NK-92 treated with Interleukin-12 subunit alpha and Interleukin-12 subunit beta, amount 100 ng/mL, for 24 hours (cell line): ENCODE results near the gene RRP9.
"Not testable (repeated sequence)": the region's sequence is repeated elsewhere in the genome, so short reads cannot be mapped to it uniquely, and the experiment has no call there.

Source experiments
- DNase-seq: peaks from one replicate; lab custom pipeline; 2025; lab: John Stamatoyannopoulos, UW

RRP9 gene, protein sequence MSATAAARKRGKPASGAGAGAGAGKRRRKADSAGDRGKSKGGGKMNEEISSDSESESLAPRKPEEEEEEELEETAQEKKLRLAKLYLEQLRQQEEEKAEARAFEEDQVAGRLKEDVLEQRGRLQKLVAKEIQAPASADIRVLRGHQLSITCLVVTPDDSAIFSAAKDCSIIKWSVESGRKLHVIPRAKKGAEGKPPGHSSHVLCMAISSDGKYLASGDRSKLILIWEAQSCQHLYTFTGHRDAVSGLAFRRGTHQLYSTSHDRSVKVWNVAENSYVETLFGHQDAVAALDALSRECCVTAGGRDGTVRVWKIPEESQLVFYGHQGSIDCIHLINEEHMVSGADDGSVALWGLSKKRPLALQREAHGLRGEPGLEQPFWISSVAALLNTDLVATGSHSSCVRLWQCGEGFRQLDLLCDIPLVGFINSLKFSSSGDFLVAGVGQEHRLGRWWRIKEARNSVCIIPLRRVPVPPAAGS

DNA sequence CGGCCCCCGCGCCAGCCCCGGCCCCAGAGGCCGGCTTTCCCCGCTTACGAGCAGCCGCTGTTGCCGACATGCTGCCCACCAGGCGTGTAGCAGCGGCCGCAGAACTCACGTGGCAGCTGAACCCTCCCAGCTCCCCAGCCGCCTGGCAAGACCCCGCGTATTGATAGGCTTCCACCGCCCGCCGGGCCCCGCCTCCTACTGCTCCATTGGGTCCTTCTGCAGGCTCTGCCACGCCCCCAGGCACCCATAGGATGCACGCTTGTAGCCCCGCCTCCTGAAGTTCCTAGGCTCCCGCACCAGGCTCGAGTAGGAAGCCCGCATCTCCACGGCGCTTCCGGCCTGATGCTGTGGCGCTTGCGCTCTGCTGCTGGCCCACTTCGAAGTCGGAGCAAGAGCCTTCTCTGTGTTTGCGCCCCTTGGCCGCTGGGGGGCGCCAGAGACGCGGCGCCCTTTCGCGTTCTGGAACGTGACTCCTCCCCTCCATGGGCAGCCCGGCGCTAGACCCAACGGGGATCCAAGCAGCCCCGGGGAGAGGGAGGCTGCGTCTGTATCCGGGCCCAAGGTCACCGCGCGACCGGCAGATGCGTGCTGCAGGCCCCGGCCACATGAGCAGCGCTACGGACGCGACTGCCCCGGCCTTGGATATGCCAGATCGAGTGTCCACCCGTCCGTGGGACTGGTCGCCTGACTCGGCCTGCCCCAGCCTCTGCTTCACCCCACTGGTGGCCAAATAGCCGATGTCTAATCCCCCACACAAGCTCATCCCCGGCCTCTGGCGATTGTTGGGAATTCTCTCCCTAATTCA, at the start of gene RRP9, which contains the start of gene PARP3:
Gene RRP9 (minus strand): TSS at position 107 of the 805 bp plus-strand sequence. CDS start 37 bp downstream, at position 70.
Gene PARP3 (plus strand): TSS at position 566 of the 805 bp plus-strand sequence. CDS start 993 bp downstream, outside the sequence.
- peak; percentile 98 for DNase-seq

DNA sequence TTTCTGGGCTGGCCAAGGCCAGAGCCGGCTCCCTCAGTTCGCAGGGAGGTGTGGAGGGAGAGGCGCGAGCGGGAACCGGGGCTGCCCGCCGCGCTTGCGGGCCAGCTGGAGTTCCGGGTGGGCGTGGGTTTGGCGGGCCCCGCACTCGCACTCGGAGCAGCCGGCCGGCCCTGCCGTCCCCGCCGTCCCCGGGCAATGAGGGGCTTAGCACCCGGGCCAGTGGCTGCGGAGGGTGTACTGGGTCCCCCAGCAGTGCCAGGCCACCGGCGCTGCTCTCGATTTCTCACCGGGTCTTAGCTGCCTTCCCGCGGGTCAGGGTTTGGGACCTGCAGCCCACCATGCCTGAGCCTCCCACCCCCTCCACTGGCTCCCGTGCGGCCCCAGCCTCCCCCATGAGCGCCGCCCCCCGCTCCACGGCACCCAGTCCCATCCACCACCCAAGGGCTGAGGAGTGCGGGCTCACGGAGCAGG, 48.8 kb upstream of the RRP9 start:
- not testable (repeated sequence) for DNase-seq

DNA sequence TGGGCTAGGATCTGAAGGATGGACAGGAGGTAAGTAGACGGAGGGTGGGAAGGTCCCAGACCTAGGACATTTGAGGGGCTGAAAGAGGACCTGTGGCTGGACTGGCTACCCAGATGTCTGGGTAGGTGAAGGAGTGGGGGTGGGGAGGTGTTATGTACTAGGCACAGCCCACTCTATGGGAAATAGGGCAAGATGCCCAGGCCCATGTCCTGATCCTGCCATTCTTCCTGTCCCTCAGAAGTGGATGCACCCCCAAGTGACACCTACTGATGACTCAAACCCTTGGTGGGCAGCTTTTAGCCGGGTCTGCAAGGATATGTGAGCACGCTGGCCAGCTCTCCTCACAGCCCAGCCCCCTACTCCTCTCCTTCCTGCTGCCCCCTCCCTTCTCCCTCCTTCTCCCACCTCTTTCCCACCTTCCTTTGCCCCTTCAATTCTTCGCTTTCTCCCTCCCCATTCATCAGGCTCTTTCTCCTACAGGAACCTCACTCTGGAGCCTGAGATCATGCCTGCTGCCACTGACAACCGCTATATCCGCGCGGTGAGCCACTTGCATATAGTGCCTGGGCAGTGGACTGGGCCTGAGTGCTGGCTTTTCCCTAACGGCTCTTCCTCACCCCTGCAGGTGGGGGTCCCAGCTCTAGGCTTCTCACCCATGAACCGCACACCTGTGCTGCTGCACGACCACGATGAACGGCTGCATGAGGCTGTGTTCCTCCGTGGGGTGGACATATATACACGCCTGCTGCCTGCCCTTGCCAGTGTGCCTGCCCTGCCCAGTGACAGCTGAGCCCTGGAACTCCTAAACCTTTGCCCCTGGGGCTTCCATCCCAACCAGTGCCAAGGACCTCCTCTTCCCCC, 46.8 kb upstream of the RRP9 start:
- DNase-seq = no peak

DNA sequence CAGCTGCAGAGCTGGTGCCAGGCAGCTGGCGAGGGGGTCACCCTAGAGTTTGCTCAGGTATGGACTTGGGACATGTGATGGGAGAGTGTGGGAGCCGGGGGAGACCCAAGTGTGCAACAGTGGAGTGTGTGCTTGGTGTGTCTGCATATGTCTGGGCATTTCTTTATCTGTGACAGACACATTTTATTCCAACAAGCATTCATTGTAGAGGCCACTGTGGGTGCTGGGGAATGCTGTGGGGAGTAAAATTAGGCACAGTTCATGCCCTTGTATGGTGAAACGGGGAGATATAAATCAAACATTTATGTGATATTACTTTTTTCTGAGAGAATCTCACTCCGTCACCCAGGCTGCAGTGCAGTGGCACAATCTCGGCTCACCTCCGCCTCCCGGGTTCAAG, 45.9 kb upstream of the RRP9 start:
- no peak for DNase-seq

DNA sequence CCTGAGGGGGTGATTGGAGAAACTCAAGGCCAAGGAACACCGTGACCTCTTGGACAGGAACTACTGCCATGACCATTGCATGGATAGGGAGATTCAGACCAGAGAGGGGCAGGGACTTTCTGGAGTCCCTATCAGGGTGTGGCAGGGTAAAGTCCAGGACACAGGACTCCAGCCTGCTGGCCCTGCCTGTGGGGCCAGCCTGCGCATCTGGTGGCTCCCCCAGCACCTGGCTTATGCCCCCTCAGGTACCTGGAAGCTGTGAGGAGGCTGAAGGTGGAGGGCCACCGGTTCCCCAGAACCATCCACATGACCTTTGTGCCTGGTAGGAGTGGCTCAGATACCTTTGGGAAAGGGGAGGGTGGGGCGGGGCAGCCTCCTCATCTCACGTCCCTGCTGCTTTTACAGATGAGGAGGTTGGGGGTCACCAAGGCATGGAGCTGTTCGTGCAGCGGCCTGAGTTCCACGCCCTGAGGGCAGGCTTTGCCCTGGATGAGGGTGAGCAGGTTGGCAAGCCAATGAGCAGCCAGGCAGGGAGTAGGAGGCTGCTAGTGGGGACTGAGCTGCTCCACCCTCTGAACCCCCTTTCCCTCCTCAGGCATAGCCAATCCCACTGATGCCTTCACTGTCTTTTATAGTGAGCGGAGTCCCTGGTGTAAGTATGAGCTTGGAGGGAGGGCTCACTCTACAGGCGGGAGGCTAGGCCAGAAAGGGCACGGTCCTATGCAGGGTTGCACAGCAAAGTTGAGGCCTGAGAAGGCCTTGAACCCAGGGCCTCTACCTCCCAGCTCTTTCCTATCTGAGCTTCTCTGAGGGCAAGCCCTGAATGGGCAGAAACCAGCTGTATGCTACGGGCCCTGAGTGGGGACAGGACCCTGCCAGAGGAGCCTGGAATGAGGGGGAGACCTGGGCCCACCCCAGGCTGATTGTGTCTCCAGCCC, 44.6 kb upstream of the RRP9 start:
- no peak for DNase-seq

DNA sequence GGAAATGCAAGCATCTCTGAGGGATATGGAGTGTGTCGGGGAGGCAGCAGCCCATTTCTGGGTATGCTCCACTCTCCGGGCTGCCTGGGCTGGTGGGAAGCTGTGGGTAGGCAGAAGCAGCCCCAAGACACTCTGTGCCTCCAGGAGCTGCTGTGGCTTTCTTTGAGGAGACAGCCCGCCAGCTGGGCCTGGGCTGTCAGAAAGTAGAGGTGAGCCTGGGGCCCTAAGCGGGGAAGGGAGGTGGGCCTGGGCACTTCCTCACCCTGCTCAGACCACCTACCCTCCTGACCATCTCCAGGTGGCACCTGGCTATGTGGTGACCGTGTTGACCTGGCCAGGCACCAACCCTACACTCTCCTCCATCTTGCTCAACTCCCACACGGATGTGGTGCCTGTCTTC, 43.4 kb upstream of the RRP9 start:
- no peak for DNase-seq

DNA sequence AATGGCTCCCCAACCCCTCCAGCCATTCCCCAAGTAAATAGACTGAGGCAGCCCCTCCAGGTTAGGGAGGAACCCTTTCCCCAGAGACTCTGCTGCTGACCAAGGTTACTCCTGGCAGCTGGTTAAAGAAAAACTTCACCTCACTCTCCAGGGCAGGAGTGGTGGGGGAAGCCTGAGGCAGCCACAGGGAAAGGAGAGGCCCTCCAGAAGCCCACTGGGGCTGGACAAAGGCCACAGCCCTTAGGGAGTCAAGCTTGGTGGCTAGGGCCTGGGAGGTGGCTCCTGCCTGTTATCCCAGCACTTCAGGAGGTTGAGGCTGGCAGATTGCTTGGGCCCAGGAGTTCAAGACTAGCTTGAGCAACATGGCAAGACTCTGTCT, 42.6 kb upstream of the RRP9 start:
- no peak for DNase-seq

DNA sequence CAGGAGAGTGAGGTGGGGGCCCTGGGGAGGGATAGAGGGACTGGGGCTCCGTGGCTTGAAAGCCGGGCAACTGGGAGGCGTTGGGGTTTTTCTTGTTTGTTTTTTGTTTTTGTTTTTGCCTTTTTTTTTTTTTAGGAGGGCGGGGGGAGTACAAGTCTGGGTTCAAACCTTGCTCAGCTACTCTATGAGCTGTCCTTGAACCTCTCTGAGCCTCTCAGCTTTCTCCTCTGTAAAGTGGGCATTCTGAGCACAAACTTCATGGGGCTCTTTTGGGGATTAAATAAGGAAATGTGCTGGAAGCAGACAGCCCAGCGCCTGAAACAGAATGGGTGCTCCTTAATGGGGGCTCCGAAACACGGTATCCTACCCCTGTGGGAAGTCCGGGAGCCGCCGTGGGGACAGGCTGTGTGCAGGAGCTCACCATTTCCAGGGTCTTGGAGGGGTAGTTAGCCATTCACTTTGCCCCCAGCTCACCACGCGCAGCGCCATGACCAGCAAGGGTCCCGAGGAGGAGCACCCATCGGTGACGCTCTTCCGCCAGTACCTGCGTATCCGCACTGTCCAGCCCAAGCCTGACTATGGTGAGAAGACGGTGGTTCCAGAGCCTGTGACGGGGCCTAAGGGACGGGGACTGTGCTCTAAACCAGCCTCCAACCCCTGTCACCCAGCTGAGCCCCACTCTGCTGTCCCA, 42.0 kb upstream of the RRP9 start:
- no peak for DNase-seq

DNA sequence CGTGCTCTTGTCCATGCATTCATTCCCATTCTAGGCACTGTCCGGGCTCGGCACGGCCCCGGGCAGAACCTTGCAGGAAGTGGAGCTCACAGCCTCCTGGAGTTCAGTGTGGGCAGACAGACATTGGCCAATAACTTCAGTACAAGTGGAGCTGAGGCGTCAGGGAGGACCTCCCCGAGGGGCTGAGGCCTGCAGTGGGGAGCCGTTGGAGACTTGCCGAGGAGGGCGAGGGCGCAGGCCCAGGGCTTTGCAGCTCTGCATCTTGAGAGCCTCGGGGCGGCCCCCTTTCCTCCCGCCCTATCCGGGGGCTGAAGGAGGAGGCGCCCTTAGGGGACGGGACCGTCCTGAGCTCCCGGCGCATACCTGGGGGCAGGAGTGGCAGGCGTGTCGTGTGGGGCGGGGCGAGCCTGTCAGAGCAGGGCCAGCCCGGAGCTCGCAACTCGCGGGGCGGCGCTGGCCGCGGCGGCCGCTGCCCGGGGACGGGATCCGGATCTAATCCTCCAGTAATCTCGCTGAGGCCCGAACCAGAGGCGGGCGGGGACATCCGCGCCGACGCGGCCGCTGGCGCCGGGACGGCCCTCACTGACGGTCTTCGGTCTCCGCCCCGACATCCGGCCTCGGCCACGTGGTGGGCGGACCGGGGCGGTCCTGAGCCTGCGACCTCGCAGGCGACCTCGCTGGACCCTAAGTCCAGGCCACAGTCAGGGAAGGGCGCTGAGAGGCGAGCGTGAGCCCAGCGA, 41.3 kb upstream of the RRP9 start, which contains the start of gene ACY1:
Gene ACY1 (plus strand): TSS at position 698 of the 740 bp plus-strand sequence. CDS start 530 bp downstream, outside the sequence.
- DNase-seq = peak; percentile 21

DNA sequence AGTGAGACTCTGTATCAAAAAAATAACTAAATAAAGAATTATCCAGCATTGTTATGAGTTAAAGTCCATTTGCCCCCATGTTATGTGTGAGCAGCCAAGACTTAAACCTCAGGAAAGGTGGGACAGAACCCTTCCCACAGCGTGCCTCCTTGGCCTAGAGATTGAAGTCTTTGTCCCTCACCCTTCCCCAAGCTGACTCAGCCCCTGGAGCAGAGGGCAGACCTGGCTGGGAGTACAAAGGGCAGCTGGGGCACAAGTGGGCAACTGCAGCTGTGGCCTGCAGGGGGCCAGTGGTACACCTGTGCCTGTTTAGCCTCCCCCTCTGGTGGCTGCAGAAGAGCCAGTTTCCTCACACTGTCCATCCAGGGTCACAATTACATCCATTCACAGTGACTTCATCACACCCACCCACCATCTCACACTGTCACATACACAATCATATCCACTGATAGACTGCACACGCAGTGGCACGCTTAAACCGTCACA, 40.7 kb upstream of the RRP9 start:
- DNase-seq = no peak

DNA sequence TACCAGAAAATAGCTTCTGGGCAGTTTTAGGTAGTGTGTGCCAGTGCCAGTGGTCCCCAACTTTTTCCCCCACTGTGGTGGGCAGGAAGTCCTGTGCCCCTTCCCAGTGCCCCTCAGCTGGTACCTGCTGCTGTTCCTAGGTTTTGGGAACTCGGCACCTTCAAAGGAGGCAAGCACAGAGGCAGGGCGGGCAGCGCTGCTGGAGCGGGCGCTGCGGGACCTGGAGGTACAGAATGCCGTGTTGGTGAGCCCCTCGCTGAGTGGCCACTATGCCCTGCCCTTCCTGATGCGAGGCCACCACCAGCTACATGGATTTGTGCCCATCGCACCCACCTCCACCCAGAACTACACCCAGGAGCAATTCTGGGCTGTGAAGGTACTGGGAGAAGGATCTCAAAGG, 38.5 kb upstream of the RRP9 start:
- DNase-seq = no peak

DNA sequence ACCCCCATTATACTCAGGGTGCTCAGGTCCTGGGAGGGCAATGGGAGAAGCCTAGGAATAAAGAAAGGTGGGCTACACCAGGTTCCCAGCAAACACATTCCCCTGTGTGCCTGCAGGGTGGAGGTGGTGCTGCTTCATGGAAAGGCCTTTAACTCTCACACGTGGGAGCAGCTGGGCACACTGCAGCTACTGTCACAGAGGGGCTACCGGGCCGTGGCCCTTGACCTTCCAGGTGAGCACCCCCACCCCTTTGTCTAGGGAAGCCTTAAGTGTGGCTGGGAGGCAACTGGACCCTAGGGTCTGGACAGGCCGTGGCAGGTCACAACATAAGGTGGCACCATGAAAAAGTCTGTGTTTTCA, 36.4 kb upstream of the RRP9 start:
- no peak for DNase-seq

DNA sequence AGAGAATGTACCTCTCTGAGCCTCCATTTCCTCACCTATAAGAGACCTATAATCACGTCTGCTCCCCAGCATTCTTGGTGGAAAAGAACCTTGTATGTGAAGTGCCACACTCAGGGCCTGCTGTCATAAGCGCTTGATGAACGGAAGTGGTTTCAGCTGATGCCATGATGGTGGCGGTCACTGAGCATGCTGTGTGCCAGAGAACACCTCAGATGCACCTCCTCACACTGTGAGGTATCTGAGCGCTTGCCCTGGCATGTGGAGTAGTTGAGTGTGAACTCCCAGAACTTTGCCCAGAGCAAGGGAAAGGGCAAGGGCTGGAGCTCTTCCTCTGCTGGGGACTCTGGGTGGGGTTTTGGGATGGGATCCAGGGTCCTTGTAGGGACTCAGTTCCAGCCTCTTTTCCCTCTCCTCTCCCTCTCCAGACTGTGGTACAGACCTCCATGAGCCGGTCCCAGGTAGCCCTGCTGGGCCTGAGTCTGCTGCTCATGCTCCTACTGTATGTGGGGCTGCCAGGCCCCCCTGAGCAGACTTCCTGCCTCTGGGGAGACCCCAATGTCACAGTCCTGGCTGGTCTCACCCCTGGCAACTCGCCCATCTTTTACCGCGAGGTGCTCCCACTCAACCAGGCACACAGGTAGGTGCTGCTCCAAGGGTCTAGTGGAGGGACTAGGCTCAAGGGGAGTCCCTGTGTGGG, 35.9 kb upstream of the RRP9 start:
- DNase-seq = no peak

DNA sequence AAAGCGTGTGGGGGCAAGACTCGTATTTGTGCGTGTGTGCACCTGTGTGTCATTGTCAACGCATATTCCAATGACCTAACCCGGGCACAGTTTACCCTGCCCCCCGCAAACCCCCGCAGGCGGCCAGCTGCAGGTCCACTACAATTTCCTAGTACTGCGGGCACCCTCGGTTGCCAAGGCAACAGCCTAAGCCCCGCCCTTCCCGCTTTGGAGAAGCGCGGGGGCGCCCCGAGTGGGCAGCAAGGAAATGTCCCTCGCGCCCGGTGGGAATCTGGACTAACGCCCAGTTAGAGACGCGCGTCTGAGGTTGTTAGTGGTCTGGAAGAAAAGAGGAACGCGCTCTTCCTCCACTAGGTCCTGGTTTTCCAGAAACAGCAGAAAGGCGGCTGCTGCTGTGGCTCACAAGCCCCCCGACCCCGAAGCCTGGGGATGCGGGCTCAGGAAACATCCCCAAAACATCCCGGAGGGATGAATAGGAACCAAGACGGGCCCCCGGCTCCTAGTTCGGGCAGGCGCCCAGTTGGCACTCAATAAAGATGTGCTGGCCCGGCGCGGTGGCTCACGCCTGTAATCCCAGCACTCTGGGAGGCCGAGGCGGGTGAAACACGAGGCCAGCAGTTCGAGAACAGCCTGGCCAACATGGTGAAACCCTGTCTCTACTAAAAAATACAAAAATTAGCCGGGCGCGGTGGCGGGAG, 34.3 kb upstream of the RRP9 start:
- DNase-seq = no peak

DNA sequence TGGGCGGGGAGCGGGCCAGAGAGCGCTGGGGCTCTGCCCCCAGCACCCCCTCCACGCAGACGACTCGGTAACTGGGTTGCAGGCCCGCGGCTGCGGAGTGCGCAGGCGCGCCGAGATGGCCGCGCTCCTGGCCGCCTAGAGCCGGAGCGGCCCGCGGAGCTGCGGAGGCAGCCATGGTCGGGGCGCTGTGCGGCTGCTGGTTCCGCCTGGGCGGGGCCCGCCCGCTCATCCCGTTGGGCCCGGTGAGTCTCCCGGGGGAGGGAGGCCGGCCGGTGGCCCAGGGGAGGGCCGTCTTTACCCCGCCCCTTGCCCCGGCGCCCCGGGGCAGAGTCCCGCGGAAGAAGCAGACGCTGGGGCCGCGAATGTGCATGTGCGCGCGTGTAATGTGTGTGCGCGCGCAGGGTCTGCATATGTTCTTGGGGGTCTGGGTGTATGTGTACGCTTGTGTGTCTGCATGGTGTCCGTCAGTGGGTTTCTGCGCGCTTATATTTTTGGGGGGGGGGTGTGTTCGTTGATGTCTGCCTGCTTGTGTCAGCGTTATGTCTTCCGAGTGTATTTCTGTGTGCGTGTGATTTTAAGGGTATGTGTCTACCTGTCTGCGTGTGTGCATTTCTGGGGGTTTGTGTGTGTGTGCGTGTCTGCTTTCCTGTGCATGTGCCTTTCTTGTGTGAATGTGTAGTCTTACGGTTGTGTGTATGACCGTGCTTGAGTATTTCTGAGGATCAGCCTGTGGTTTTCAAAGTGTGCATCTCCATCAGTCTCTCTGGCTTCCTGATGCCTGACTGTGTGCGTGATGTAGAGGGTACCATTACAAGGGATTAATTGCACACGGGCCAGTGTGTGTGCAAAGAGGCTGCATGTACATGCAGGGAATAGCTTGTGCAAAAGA, 33.5 kb upstream of the RRP9 start, which contains the start of gene ABHD14A:
Gene ABHD14A (plus strand): TSS at position 102 of the 889 bp plus-strand sequence. CDS start 72 bp downstream, at position 174.
- DNase-seq = no peak

DNA sequence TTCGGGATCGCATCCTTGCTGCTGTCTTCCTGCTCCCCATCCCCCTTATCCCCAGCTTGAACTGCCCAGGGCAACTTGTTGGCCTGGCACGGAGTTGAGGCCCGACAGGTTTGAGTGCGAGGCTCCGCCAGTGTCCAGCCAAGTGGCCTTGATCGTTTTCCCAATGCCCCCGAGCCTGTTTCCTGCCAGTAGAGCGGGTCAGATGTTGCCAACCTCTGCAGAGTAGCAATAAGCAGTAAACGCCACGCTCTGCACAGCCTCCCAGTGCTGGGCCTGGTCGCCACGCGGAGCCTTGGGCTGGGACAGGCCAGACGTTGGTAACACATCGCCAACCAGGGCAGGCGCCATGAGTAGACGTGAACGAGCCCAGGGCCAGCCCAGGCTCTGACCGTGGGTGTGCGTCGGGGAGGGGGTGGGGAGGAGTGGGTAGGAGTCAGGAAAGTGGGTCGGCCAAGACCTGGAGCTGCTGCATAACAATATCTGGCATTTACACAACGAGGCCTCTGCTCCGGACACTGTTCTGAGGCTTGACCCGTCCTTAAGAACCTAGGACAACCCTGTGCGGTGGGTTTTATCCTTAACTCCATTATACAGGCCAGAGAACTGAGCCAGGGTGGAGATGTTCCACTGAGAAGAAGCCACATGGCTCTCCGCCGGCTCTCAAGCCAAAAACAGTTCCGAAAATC, 32.7 kb upstream of the RRP9 start:
- DNase-seq = no peak
